Stimulated activated CD4-positive, alpha-beta T cell treated with anti-CD3 and anti-CD28 coated beads, Interleukin-2, amount 100 ng/mL, for 4 hours (primary cell): Measurements from ENCODE around the gene EPHB1.
"Not testable (repeated sequence)": the region's sequence is repeated elsewhere in the genome, so short reads cannot be mapped to it uniquely, and the experiment has no call there.

ENCODE experiments used
- DNase-seq: peaks from one replicate; pipeline ENCODE4 v3.0.0-alpha.2; 2020; ENCODE audit warnings: low read depth

EPHB1 gene

GRCh38 chr3:135084976-135085375, 289.9 kb downstream of the EPHB1 start:
- DNase-seq: no peak

DNA sequence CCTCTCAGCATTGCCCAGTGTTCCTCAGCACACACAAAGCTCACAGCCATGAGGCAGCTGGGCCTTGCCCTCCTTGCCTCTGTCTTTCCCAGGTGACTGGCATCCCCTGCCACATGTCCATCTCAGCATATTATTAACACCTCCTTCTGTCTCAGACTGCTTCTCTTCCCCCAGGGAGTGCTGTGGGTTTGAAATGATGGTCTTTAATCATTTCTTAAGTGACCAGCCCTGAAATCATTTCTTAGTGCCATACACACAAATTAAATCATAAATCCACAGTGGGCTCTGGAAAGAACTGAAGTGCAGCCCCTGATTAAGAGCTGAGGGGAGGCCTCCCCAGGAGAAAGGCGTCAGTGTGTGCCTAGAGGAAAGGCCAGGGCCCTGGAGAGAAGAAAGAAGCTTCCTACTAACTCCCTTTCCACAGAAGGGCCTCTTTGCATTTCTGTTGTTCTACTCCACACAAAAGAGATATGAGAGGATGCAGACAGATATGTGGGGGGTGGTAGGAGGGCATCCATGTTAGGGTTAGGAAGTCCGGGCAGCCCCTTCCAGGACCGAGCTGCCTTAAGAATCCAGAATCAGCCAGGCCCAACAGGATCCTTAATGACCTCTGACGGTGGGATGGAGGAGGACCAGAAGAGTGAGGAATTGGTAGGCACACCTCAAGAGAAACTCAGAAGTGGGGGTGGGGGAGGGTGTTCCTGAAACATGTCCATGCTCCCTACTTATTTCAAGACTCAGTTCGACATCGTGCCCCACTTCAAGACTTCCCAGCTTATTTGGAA, 290.8 kb downstream of the EPHB1 start:
- no peak for DNase-seq

- DNase-seq: no peak
Measured at GRCh38 chr3:135087782-135088181, 292.7 kb downstream of the EPHB1 start.

- DNase-seq: no peak
Measured at GRCh38 chr3:135089451-135089850, 294.4 kb downstream of the EPHB1 start.

- DNase-seq: no peak
Measured at GRCh38 chr3:135090020-135090717, 295.1 kb downstream of the EPHB1 start.

DNA sequence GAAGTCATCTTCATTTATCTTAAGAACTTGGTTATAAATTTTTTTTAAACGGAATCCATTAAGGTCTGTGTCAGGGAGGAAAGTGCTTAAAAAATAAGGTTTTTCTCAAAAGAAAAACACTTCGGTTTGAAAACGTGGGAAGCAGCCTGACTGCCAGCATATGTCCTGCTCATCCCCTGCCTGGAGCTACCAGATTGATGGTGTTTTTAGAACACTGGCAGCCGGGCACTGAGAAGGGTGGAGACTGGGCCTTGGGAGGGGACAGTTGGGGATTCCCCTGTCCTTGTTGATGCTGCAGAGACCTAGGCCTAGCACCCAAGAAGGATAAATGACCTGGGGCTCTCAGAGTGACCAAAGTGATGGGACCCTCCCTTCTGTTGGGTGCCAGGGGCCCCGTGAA, 296.9 kb downstream of the EPHB1 start:
- no peak for DNase-seq

GRCh38 chr3:135093121-135093520, 298.1 kb downstream of the EPHB1 start:
- DNase-seq: no peak

- no peak for DNase-seq
Measured at GRCh38 chr3:135097276-135097946, 302.4 kb downstream of the EPHB1 start.

DNA sequence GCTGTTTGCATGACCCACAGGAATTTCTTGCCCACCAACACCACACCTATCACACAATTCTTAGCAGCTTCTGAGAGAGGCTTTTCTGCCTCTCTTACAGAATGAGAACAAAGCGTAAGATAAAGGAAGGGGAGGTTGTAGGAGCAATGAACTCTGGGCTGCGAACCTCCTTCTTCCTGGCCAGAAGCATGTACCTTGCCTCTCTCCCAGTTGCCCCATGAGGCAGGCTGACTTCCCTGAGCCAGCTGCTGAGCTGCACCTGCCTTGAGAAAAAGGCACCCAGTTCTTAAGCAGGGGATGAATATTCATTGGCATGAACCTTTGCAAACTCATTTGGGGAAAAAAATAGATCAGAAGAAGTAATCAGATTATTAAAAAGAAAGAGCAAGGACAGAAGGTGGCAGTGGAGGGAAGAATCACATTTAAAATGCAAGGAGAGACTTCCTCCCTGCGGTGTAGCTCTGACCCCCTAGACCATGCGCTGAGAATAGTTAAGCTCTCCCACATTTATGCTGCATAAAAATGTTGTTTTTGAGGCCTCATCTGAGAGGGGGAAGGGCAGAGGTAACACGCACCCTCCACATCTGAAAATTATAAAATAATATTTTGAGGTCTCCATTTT, 304.8 kb downstream of the EPHB1 start:
- no peak for DNase-seq

- DNase-seq: no peak
Measured at GRCh38 chr3:135100366-135100765, 305.3 kb downstream of the EPHB1 start.

DNA sequence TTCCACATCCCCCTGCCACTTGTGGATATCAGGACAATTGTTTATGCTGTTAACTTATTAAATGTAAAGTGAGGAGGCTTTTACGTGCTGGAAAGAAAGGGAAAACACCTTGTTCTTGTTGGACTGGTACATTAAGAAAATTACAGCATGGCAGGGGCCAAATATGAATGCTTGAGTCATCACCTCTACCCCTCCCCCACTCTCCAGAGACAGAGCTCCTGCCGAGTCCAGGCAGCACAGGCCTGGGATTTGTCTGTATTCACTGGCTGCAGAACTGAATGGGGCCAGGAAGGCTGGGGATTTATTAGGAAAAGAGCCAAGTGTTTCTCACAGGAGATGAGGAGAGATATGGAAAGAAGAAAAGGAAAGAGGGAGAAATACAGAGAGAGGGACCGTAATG, 308.9 kb downstream of the EPHB1 start:
- no peak for DNase-seq

GRCh38 chr3:135106445-135106844, 311.4 kb downstream of the EPHB1 start:
- DNase-seq: no peak

GRCh38 chr3:135107043-135107442, 312.0 kb downstream of the EPHB1 start:
- DNase-seq: no peak

DNA sequence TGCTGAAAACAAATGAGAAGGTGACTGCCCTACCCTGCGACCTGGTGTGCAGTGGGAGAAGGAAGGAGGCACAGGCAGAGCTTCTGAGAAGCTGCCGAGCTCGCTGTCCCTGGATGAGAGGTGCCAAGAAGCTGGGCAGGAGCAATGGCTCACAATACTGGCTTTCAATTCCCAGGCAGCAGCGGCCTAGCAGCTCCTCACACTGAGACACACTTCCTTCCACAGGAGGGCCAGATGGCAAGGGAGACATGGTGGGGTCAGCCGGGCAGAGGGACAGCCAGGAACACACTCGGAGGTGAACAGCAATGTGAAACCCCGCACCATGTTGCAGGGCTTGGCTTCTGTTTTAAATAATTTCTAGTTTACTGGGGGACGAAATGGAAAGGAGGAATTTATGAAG, 314.6 kb downstream of the EPHB1 start:
- DNase-seq: no peak

DNA sequence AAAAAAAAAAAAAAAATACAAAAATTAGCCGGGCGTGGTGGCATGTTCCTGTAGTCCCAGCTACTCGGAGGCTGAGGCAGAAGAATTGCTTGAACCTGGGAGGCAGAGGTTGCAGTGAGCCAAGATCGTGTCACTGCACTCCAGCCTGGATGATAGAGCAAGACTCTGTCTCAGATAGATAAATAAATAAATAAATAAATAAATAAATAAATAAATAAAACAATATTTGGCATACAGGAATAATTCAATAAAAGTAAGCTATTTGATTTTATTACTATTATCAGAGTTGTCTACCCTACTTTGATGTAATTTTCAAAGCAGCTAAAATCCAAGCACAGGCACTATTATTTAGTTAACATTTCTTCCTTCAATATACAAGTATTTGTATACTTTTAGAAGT, 319.5 kb downstream of the EPHB1 start:
- DNase-seq: not testable (repeated sequence)

DNA sequence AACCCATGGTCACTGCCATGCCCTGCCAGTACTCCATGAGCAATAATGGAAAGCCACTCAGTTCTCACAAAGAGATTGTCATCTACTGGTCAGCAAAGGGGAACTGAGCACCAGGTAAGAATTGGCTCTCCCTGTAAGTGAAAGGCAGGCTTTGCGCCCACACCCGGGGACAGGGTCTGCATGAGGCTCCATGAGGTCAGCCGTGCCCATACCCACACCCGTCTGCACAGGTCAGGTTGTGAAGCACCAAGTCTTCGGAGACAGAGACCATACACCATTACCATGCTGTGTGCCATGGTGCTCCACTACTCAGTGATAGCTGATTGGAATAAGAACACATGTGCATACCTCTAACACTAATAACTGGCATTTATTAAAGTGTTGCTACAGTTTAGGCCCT, 322.9 kb downstream of the EPHB1 start:
- DNase-seq: no peak

GRCh38 chr3:135118792-135119191, 323.7 kb downstream of the EPHB1 start:
- no peak for DNase-seq

- DNase-seq: no peak
Measured at GRCh38 chr3:135125171-135125801, 330.2 kb downstream of the EPHB1 start.

GRCh38 chr3:135127946-135128470, 332.9 kb downstream of the EPHB1 start:
- no peak for DNase-seq

DNA sequence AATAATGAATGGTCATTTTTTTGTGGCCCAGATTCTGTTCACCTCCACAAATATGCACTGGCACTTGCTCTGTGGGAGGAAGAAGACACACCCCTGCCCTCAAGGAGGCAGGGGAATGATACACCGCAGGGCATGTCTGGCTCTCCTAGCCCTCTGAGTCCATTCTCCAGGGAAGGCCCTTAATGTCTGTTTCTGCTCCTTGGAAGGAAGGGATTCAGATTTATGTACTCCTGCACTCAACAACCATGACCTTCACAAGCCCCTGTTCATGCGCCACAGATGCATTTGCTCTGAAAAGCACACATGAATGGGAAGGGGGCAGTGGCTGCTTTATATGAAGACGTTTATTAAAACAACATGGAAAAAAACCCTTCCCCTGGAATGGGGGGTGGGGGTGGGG, 333.8 kb downstream of the EPHB1 start:
- DNase-seq: no peak

GRCh38 chr3:135131290-135131689, 336.2 kb downstream of the EPHB1 start:
- no peak for DNase-seq
